DMS53 treated with DMSO at 0.1 percent for 48 hours (cell line): ENCODE measurements around the gene SOX10.

Experiments
- DNase-seq: peaks from one replicate; lab custom pipeline; 2025; ENCODE audit not compliant: unreplicated experiment; lab: John Stamatoyannopoulos, UW

Gene SOX10

DNA sequence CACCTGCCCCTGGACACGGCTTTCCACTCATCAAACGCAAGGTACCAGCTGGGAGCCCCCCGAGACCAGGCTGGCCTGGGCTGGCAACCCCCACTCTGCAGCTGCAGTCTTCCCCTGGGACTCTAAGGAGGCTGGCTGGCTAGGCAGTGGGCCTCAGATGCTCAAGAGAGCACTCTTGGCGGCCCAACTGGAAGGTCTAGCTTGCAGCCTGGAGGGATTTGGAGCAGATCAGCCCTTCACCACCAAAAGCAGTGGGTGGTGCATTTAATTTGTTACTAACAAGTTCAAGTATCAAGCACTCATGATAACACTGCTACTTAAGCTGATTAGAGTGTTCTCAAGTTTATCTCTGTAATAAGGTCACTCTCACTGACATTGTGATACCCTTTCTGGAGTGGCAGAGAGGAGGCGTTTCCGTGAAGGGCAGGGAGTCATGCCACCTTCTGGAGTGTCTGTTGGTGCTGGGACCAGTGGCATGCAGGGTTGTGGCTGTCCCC is 52.4 kb downstream of the SOX10 start:
- no peak for DNase-seq

GRCh38 chr22:37930952-37931440 is 53.4 kb downstream of the SOX10 start:
- no peak for DNase-seq

GRCh38 chr22:37930270-37930951 is 53.9 kb downstream of the SOX10 start:
- no peak for DNase-seq

- DNase-seq: no peak
Observed at GRCh38 chr22:37929390-37929789, 55.0 kb downstream of the SOX10 start.

DNA sequence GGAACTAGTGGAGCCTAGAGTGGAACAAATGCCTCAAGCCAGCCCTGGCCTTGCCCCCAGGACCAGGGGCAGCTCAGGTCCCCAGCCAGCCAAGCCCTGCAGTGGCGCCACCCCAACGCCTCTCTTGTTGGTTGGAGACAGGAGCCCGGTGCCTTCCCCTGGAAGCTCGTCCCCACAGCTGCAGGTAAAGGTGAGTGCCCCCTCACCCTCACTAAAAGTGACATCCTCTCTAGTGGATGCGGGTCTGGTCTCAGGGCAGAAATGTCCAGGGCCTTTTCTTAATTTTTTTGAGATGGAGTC is 56.8 kb downstream of the SOX10 start:
- no peak for DNase-seq

- no peak for DNase-seq
Observed at GRCh38 chr22:37926771-37927636, 57.4 kb downstream of the SOX10 start.

DNA sequence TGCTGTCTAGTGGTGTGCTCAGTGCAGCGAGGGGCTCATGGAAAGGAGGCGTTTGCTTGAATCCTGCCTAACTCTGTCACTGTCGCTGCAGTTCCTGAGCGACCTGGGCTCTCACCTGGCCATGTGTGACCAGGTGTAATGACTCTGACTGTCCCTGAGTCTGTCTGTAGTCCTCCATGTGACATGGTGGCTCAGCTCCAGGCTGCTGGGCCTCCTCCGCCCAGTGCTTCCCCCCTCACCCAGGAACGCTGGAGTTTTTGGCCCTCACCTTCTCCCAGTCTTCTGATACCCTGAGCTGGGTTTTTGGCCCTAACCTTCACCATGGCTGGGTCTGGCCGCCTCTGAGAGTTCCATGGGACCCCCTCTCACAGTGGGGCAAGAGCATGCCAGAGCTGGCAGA is 58.0 kb downstream of the SOX10 start:
- no peak for DNase-seq

DNA sequence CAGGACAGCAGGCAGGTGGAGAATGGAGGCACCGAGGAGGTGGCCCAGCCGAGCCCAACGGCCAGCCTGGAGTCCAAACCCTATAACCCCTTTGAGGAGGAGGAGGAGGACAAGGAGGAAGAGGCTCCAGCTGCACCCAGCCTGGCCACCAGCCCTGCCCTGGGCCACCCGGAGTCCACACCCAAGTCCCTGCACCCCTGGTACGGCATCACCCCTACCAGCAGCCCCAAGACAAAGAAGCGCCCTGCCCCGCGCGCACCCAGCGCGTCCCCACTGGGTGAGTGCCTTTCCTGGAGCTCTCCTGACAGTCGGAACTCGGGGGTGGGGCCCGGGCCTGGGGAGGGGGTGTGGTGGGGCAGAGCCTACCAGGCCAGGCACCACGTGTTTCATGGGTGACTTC is 58.6 kb downstream of the SOX10 start:
- DNase-seq: no peak

DNA sequence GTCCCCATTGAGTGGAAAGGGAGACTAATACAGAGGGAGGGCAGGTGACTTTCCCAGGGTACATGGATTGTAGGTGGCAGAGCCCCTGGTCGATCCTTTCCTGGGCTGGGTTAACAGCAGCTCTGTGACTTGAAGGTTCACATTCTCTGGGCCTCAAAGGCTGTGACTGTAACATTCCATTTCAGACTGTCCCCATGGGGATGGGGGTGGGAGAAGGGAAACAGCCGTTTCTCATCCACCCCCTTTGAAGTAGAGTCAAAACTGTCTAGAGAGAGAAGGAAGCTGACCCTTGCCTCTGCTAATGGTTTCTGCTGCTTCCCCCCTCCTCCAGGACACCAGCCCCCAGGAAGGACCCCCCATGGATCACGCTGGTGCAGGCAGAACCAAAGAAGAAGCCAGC is 59.0 kb downstream of the SOX10 start:
- no peak for DNase-seq

- no peak for DNase-seq
Observed at GRCh38 chr22:37924386-37925065, 59.8 kb downstream of the SOX10 start.

- DNase-seq: no peak
Observed at GRCh38 chr22:37923927-37924326, 60.4 kb downstream of the SOX10 start.
